T follicular helper cell (primary cell): ENCODE measurements around the gene TESK2.
"Not testable (repeated sequence)": the region's sequence is repeated elsewhere in the genome, so short reads cannot be mapped to it uniquely, and the experiment has no call there.

Experiments used
- DNase-seq: peaks from one replicate; pipeline ENCODE4 v3.0.0-alpha.2; 2020; ENCODE audit warnings: low read depth

TESK2 gene

GRCh38 chr1:45510036-45510971, 19.3 kb upstream of the TESK2 start:
- no peak for DNase-seq

GRCh38 chr1:45508295-45509151, 17.6 kb upstream of the TESK2 start:
- DNase-seq: no peak

GRCh38 chr1:45507893-45508292, 16.9 kb upstream of the TESK2 start:
- DNase-seq: no peak

GRCh38 chr1:45507195-45507594, 16.2 kb upstream of the TESK2 start:
- DNase-seq: no peak

- DNase-seq: no peak
Observed at GRCh38 chr1:45503462-45504360, 12.7 kb upstream of the TESK2 start.

- DNase-seq: no peak
Observed at GRCh38 chr1:45501505-45501859, 10.5 kb upstream of the TESK2 start.

- DNase-seq: no peak
Observed at GRCh38 chr1:45499415-45499769, 8.4 kb upstream of the TESK2 start.

- no peak for DNase-seq
Observed at GRCh38 chr1:45498279-45498678, 7.3 kb upstream of the TESK2 start.

GRCh38 chr1:45493116-45493697, 2.2 kb upstream of the TESK2 start:
- DNase-seq: peak; percentile 26

- DNase-seq: no peak
Observed at GRCh38 chr1:45492691-45493090, 1.7 kb upstream of the TESK2 start.

GRCh38 chr1:45491487-45492260, 711 bp upstream of the TESK2 start:
- no peak for DNase-seq

GRCh38 chr1:45490121-45490625, 790 bp downstream of the TESK2 start:
- DNase-seq: no peak

GRCh38 chr1:45489379-45489778, 1.6 kb downstream of the TESK2 start:
- DNase-seq: not testable (repeated sequence)

- no peak for DNase-seq
Observed at GRCh38 chr1:45488666-45489377, 2.1 kb downstream of the TESK2 start.

GRCh38 chr1:45485949-45486348, 5.0 kb downstream of the TESK2 start:
- DNase-seq: no peak

- DNase-seq: no peak
Observed at GRCh38 chr1:45479039-45479748, 11.8 kb downstream of the TESK2 start.

GRCh38 chr1:45478121-45478814, 12.7 kb downstream of the TESK2 start:
- DNase-seq: no peak

- DNase-seq: no peak
Observed at GRCh38 chr1:45477646-45478045, 13.3 kb downstream of the TESK2 start.

- DNase-seq: not testable (repeated sequence)
Observed at GRCh38 chr1:45474194-45474593, 16.8 kb downstream of the TESK2 start.
